Fibroblast of lung (primary cell): ENCODE data around the gene KNDC1.

Source experiments
- CTCF ChIP-seq, 2 donors: IDR thresholded peaks in 1 of 2; conservative IDR thresholded peaks in 1 of 2; 1 replicate in 1 of 2; 2 replicates in 1 of 2; pipeline ENCODE4 v1.5.1; 2011 to 2012; ENCODE audit warnings: low read length in 2 of 2, control low read depth in 1 of 2, inconsistent platforms in 1 of 2, low read depth in 1 of 2, mild to moderate bottlenecking in 1 of 2
- EZH2 ChIP-seq: IDR thresholded peaks from 2 replicates; pipeline ENCODE4 v1.5.1; 2012; ENCODE audit warnings: low read length, control low read depth, mild to moderate bottlenecking; ENCODE audit errors: missing control alignments

DNA sequence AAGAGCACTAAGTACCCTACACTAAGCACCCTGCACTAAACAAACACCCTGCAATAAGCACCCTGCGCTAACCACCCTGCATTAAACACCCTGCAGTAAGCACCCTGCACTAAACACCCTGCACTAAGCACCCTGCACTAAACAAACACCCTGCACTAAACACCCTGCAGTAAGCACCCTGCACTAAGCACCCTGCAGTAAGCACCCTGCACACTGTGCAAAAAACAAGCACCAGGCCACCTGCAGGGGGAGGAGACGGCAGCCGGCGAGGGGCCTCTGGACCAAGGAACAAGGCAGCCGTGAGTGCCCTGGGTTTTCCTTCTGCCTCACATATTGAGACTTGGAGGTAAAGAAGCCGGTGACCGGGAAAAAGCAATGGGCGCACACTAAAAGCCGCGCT is 30.2 kb downstream of the KNDC1 start:
- TF ChIP-seq EZH2 = no peak
- no peak for TF ChIP-seq CTCF (conservative IDR thresholded peaks at IDR 0.05 in 1 of 2, IDR thresholded peaks at IDR 0.05 in 1 of 2; ENCODE audit: low read depth in 1 of 2, low read length in 2 of 2)
